HG03521 (cell line): ENCODE results near the gene SGSH.
"Not testable (repeated sequence)": the region's sequence is repeated elsewhere in the genome, so short reads cannot be mapped to it uniquely, and the experiment has no call there.

ENCODE experiments used
- ATAC-seq: cut with Tn5 transposase; IDR thresholded peaks from one replicate; pipeline ENCODE4 v1.9.1; 2021; ENCODE audit warnings: mild to moderate bottlenecking, moderate library complexity; ENCODE audit not compliant: unreplicated experiment

SGSH gene

DNA sequence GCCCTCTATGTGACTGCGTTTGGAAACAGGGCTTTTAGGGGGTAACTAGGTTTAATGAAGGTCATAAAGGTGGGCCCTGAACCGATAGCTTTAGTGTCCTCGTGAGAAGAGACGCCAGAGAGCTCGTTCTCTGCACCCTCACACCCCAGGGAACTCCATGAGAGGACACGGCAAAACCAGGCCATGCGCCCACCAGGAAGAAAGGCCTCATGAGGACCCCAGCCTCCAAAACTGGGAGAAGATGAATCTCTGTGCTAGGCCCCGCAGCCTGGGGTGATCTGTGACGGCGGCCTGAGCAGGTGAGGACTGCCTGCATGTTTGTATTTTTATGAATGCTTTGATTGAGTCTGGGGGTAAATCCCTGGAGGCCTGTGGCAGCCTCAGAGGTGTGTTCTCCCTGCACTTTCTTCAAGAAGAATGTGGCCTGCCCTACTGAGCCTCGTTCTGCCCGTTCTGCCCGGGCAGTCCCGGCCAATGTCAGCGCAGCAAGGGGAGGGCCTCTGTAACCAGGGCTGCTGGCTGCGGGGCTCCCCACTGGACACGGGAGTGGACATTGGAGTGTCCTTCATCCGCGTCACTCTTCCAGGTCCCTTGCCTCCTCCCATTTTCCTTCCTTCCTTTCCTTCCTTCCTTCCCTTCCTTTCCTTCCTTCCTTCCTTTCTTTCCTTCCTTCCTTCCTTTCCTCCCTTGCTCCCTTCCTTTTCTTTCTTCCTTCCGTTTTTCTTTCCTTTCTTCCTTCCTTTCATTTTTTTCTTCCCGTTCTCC lies 33.7 kb upstream of the SGSH start:
- no peak for ATAC-seq

DNA sequence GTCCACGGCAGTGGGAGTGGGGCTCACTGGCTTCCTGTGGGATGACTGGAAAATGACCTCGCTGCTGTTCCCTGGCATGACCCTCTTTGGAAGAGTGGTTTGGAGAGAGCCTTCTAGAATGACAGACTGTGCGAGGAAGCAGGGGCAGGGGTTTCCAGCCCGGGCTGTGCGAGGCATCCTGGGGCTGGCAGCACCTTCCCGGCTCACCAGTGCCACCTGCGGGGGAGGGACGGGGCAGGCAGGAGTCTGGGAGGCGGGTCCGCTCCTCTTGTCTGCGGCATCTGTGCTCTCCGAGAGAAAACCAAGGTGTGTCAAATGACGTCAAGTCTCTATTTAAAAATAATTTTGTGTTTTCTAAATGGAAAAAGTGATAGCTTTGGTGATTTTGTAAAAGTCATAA lies 32.7 kb upstream of the SGSH start:
- no peak for ATAC-seq

GRCh38 chr17:80251966-80252365 lies 31.8 kb upstream of the SGSH start:
- no peak for ATAC-seq

DNA sequence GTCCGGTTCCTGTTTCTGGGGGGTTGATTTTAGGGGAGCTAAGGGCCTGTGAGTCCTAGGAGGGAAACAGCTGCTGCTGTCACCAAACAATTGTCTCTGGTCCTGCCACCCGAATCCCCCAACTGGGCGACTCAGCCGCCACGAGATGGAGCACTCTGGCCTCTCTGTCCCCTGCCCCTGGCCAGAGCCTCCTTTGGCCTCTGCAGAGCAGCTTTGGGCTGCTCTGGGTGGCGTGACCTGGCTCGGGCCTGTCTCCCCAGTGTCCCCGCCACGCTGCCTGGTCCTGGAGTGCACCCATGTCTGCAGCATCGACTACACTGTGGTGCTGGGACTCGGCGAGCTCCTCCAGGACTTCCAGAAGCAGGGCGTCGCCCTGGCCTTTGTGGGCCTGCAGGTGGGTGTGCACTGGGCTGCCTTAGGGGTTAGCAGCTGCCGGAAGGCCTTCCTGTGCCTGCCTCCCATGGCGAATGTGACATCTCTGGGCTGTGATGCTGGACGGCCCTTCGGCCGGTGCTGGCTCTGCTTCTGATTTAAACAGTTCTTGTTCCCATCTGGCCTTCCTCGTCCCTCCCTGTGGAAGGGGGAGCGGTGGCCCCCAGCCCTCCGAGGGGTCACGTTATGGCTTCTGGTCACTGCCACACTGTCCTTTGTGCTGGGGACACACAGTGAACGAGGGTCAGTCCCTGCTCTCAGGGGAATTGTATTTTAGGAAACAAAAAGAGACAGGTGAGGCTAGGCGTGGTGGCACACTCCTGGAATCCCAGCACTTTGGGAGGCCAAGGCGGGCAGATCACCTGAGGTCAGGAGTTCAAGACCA lies 29.0 kb upstream of the SGSH start:
- no peak for ATAC-seq

GRCh38 chr17:80248001-80248893 lies 28.1 kb upstream of the SGSH start:
- no peak for ATAC-seq

DNA sequence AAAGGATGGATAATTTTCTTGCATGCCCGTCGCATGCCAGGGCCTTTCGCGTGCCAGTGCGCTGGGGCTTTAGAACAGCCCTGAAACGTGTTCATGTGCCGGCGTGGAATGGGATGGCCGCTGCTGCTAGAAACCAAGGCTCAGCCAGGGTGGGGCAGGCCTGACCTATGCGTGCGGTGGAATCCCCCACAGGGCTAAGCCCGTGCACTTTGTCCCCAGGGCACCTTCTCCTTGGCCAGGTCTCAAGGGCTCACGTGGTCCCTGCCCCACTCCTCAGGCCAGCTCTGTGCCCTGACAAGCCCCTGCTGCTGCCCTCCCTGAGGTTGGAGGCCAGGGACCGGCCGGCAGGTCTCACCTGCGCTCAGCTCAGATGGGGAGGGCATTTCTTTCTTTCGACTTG lies 27.4 kb upstream of the SGSH start:
- ATAC-seq, result no peak

DNA sequence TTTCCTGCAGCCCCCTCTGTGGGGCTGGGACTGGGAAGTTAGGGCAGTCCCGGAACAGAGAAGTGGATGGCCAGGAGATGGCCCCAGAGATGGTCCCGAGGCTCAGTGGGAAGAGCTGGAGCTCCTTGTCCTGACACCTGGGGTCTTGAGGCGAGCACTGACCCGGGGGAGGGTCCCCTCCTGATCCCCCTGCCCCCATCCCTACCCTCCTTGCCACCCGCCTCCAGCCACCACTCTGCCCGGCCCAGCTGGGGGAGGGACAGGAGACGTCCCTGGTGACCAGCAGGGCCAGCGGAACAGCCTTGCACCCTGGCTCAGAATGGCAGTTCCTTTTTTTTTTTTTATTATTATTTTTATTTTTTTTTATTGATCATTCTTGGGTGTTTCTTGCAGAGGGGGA lies 26.6 kb upstream of the SGSH start:
- no peak for ATAC-seq

DNA sequence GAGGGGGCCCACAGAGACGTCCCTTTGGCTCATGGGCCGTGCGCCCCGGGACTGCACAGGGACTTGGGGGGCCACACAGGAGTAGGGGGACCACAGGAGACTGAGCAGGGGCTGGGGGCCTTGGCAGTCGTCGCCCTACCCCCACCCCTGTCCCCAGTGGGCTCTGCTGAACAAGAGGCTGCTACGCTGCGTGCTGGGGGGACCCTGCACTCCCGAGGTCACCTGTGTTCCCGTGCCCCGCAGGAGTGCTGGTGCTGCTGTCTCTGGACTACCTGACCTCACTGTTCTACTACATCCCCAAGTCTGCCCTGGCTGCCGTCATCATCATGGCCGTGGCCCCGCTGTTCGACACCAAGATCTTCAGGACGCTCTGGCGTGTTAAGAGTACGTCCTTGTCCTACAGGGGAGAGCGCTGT lies 26.1 kb upstream of the SGSH start:
- ATAC-seq, result no peak

DNA sequence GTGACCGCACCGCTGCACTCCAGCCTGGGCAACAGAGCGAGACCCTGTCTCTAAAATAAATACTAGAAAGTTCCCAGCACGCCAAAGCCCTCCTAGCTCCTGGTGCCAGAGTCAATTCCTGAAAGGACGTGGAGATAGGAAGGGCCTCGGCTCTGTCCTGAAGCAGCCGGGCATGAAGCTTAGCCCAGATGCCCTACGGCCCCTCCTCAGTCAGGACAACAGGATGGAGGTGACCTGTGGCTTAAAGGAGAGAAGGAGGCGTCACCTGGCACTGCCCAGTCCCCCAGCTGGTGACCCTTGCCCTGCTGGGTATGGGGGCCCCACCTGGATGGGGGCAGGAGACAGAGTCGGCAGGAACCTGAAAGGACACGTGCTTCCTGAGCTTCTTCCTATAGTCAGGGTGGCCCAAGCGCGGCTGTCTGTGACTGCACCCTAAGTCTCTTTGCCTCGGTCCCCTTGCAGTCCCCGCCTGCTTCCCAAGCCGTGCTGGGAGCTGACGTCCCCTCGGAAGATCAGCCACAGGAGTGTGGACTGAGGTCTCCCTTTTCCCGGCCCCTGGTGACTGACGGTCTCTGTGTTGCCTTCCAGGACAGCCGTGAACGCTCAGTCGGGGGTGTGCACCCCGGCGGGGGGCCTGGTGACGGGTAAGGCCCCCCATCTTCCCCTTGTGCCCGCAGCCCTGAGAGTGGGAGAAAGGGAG lies 25.6 kb upstream of the SGSH start:
- ATAC-seq, result no peak

GRCh38 chr17:80244871-80245509 lies 24.9 kb upstream of the SGSH start:
- no peak for ATAC-seq

DNA sequence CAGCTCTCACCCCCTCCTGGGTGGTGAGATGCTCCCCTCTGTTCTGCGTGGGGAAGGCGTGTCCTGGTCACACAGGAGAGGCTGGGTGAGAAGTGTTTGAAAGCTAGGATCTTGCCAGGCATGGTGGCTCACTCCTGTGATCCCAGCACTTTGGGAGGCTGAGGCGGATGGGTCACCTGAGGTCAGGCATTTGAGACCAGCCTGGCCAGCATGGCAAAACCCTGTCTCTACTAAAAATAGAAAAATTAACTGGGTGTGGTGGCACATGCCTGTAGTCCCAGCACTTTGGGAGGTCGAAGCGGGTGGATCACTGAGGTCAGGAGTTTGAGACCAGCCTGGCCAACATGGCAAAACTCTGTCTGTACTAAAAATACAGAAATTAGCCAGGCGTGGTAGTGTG lies 24.3 kb upstream of the SGSH start:
- ATAC-seq, result not testable (repeated sequence)

DNA sequence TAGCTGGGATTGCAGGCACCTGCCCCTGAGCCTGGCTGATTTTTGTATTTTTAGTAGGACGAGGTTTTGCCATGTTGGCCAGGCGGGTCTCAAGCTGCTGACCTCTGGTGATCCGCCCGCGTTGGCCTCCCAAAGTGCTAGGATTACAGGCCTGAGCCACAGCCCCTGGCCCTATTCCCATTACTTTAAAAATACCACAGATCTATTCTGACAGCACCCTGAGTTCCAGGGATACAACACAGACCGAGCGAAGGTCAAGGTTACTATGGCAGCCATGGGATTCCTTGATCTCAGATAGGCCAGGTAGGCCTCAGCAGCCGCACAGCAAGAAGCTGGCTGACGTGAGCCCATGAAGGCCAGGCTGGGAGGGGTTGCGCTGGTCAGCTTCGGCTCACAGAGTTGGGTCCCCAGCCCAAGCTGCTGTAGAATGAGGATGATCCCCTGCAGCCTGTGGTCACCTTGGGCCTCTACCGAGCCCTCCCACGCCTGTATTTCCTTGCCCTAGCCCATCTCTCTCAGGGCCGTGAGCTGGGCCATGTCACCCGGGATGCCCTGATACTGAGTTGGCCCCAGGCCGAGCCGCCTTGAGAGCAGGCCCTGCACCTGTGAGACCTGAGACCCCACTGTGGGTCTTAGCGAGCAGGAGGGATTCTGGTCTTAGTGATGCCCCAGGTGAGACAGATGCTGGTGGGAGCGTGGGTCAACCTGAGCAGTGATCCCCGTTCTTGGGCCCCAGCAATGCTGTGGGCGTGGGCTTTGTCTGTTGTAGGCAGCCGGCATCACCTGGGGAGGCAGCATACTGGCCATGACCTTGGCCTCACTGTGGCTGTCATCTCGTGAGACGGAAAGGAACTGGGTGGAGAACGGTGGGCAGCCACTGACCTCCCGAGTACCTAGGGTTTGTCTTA lies 23.6 kb upstream of the SGSH start:
- ATAC-seq, result no peak

- ATAC-seq, result no peak
Measured at GRCh38 chr17:80242505-80242904, 22.4 kb upstream of the SGSH start.

- ATAC-seq, result no peak
Measured at GRCh38 chr17:80237386-80237785, 17.3 kb upstream of the SGSH start.

DNA sequence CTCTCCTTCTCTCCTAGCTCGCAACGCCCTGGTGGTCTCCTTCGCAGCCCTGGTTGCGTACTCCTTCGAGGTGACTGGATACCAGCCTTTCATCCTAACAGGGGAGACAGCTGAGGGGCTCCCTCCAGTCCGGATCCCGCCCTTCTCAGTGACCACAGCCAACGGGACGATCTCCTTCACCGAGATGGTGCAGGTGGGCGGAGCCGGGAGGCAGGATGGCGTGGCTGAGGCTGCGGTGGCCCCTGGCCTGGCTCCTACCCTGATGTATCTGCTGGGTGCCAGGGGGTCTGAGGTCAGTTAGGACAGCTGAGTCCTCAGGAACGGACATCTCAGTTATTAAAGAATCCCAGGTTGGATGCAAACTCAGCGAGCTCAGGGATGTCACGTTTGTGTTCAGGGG lies 16.8 kb upstream of the SGSH start:
- no peak for ATAC-seq

GRCh38 chr17:80233202-80233601 lies 13.1 kb upstream of the SGSH start:
- no peak for ATAC-seq

GRCh38 chr17:80232438-80232837 lies 12.3 kb upstream of the SGSH start:
- no peak for ATAC-seq

- no peak for ATAC-seq
Measured at GRCh38 chr17:80229011-80229410, 8.9 kb upstream of the SGSH start.

- no peak for ATAC-seq
Measured at GRCh38 chr17:80228477-80228876, 8.3 kb upstream of the SGSH start.
